ENCODE measurements around the gene CELF5. TPM values are rescaled to one million over a fixed set of nuclear protein-coding genes. Genes with fewer than 3 reads are reported as not detected.

CELF5 gene
- total and polyA plus RNA-seq, 10 of the 15 experiments (the other 5 are each of a cell fraction or from before 2014, with no cell fraction given) = 0.01 to 0.04 TPM; not detected in 8

- no peak for TF ChIP-seq SPI1 (IDR thresholded peaks at IDR 0.05; ENCODE audit: borderline replicate concordance, insufficient read depth, low read depth, low read length)
Measured at GRCh38 chr19:3322199-3322978, 97.9 kb downstream of the CELF5 start (continued).

GRCh38 chr19:3323026-3323425 is 98.6 kb downstream of the CELF5 start:
- no peak overlapping the region for H3K4me3 ChIP-seq
- H3K36me3 ChIP-seq (ENCODE audit: control insufficient read depth in 2 of 2, insufficient read depth in 2 of 2, low read length in 1 of 2) = no peaks in the 10 kb centered on the region
- BruUV-seq (replicated peaks) = no TSS peak
- H2AFZ ChIP-seq (ENCODE audit: control insufficient read depth, low read depth, low read length) = no peak overlapping the region
- peak; percentile 33; the same call in 1 of the 3 replicates for ATAC-seq
- H3K4me2 ChIP-seq (ENCODE audit: control insufficient read depth, insufficient read depth) = no peak overlapping the region
- 0% methylated on average over 2 of the region's 2 CpGs for WGBS (ENCODE audit: insufficient coverage, insufficient replicate concordance, low lambda C conversion rate, missing lambda C conversion rate)
- RAD21 ChIA-PET (ENCODE audit: unreplicated experiment) = no interaction called here
- no peaks in the 10 kb centered on the region for H4K20me1 ChIP-seq (ENCODE audit: control insufficient read depth, insufficient read depth)
- H3K4me1 ChIP-seq (ENCODE audit: control insufficient read depth, insufficient read depth, low read length) = no peaks in the 10 kb centered on the region
- FAIRE-seq = no peak
- no peak for TF ChIP-seq MYB (IDR thresholded peaks at IDR 0.05; ENCODE audit: borderline replicate concordance, low read depth, low read length)
- TF ChIP-seq POLR2AphosphoS5 (IDR thresholded peaks at IDR 0.05; ENCODE audit: low read length) = no peak
- TF ChIP-seq EGR1 (IDR thresholded peaks at IDR 0.05; ENCODE audit: borderline replicate concordance in 1 of 2, low read depth in 2 of 2, low read length in 2 of 2) = 0 out of 3 replicates have a peak, but pooled peaks of 1 of the 2 experiments have one; percentile 8
- 0 out of 2 replicates have a peak, but pooled peaks have one; percentile 19 for TF ChIP-seq EED (IDR thresholded peaks at IDR 0.05; ENCODE audit: low read depth)
- H3K27me3 ChIP-seq (replicated peaks in 1 of 2; ENCODE audit: control insufficient read depth in 2 of 2, insufficient read depth in 2 of 2, low read length in 1 of 2) = no peaks in the 10 kb centered on the region
- no peaks in the 10 kb centered on the region for H3K79me2 ChIP-seq (ENCODE audit: control insufficient read depth, insufficient read depth, low read length)
- CTCF ChIA-PET = interaction anchor here (0.9 to 1.4 kb wide), 5 partner anchors 18 to 156 kb away, joined by 3 to 7 read pairs (median 5); no protein-coding TSS in a partner anchor
- H3K9me3 ChIP-seq (replicated peaks; ENCODE audit: control insufficient read depth, insufficient read depth, low read length) = no peaks in the 10 kb centered on the region
- DNase-seq (ENCODE audit: low read depth, low spot score) = no peak
- intact Hi-C loops (cut with micrococcal nuclease; ENCODE audit: unreplicated experiment) (no loop called here), in situ Hi-C loops (cut with MboI) (no loop called here)
- SMC1A ChIA-PET (ENCODE audit: uncharacterized antibody, unreplicated experiment) = interaction anchor here (0.8 kb wide), 1 partner anchor 108 kb away, joined by 3 read pairs; no protein-coding TSS in a partner anchor
- no peak overlapping the region for H3K9ac ChIP-seq (ENCODE audit: control insufficient read depth, insufficient read depth, low read length)
- no peak overlapping the region for H3K27ac ChIP-seq (ENCODE audit: control insufficient read depth, insufficient read depth)
- POLR2A ChIA-PET = no interaction called here
